Liver (tissue), 10 donors: ENCODE data around the gene NBPF26. TPM values are rescaled to one million over a fixed set of nuclear protein-coding genes. Genes with fewer than 3 reads are reported as not detected.
"Not testable (repeated sequence)": the region's sequence is repeated elsewhere in the genome, so short reads cannot be mapped to it uniquely, and the experiment has no call there.

ENCODE experiments used
- DNase-seq: peaks from one replicate; pipeline ENCODE4 v3.0.0-alpha.2; 2017; ENCODE audit warnings: low spot score
- H3K27ac ChIP-seq, 2 donors: one replicate each; pipeline ENCODE4 v1.7.0; 2013; ENCODE audit warnings: inconsistent platforms in 2 of 2, low read length in 2 of 2, control low read depth in 1 of 2, low read depth in 1 of 2, mild to moderate bottlenecking in 1 of 2
- H3K27me3 ChIP-seq, 4 donors: one replicate each; pipeline versions ENCODE4 v1.6.1 to v1.7.0; 2013; ENCODE audit warnings: low read length in 3 of 4, inconsistent platforms in 1 of 4, mild to moderate bottlenecking in 1 of 4, moderate library complexity in 1 of 4; ENCODE audit not compliant: control insufficient read depth in 4 of 4, insufficient read depth in 4 of 4
- H3K36me3 ChIP-seq, 4 donors: one replicate each; pipeline versions ENCODE4 v1.6.1 to v1.7.0; 2013; ENCODE audit warnings: low read length in 3 of 4, mild to moderate bottlenecking in 3 of 4, low read depth in 1 of 4, moderate library complexity in 1 of 4; ENCODE audit not compliant: control insufficient read depth in 4 of 4, insufficient read depth in 3 of 4
- H3K4me1 ChIP-seq, 4 donors: one replicate each; pipeline versions ENCODE4 v1.6.1 to v1.7.0; 2013; ENCODE audit warnings: low read length in 3 of 4, mild to moderate bottlenecking in 3 of 4, moderate library complexity in 1 of 4; ENCODE audit not compliant: control insufficient read depth in 4 of 4, insufficient read depth in 4 of 4
- H3K4me3 ChIP-seq, 3 donors: one replicate each; pipeline versions ENCODE4 v1.6.1 to v1.7.0; 2013; ENCODE audit warnings: low read length in 3 of 3, control low read depth in 1 of 3, low read depth in 1 of 3, mild to moderate bottlenecking in 1 of 3
- H3K9ac ChIP-seq, 2 donors: one replicate each; pipeline ENCODE4 v1.7.0; 2013; ENCODE audit warnings: low read length in 2 of 2, mild to moderate bottlenecking in 2 of 2, moderate library complexity in 2 of 2, control low read depth in 1 of 2, low read depth in 1 of 2
- H3K9me3 ChIP-seq, 4 donors: one replicate each; pipeline versions ENCODE4 v1.6.1 to v1.7.0; 2013; ENCODE audit warnings: low read length in 3 of 4; ENCODE audit not compliant: control insufficient read depth in 4 of 4
- WGBS: extraction: QIAGEN DNeasy Blood & Tissue Kit; methylation state at CpG from one replicate; pipeline ENCODE4 v1.1.7; 2013; 5-methylcytosine and 5-hydroxymethylcytosine counted together
- polyA plus RNA-seq, 2 donors: library from polyadenylated mRNA; stranded (reverse) in 1 of 2; unstranded in 1 of 2; fragments of 200-250 nt in 1 of 2; fragments of >200 nt in 1 of 2; fragmentation: Nextera tagmentation in 1 of 2; extraction: Ambion mirVana in 1 of 2; gene quantifications; one replicate each; pipeline versions ENCODE4 v1.2.1 to v1.2.3, GENCODE V29; 2013 to 2015
- small RNA-seq: library from RNA; depleted of rRNA; stranded (forward); fragments of <200 nt; gene quantifications from one replicate; pipeline ENCODE3, GENCODE V24; 2014
- total RNA-seq, 2 donors: library from RNA; depleted of rRNA; stranded (reverse); fragments of >200 nt; gene quantifications; one replicate each; pipeline ENCODE4 v1.2.3, GENCODE V29; 2014
- donor health status: healthy.
- donor health status: healthy.
- donor health status: healthy.
- donor health status: healthy.
- donor health status: healthy.

Gene NBPF26
- total and polyA plus RNA-seq, 4 donors: 2.5 to 31.3 (median 5.3) TPM

DNA sequence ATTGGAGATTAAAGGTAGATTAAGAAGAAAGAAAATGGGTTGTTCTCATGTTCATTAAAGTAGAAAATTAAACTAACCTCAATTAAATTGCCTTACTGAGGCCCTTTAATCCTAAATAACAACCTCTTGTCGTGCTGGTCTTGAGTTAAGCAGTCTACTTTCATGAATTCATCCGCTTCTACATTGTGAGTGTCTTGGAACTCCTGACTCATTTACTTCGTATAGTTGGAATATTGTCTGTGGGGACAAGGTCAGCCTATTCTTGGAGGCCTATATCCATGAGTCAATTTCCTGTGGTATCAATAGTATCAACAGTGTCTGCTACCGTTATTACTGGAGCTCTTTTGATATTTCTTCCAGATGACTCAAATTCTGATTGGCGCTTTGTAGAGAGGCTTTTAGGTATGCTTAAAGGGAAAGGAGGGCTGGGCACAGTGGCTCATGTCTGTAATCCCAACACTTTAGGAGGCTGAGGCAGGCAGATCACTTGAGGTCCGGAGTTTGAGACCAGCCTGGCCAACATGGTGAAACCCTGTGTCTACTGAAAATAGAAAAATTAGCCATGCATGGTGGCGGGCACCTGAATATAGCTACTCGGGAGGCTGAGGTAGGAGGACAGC is 136.0 kb downstream of the NBPF26 start:
- not testable (repeated sequence) for H3K4me3 ChIP-seq, H3K36me3 ChIP-seq, H3K9ac ChIP-seq, H3K9me3 ChIP-seq, H3K27me3 ChIP-seq, H3K4me1 ChIP-seq, H3K27ac ChIP-seq, DNase-seq
- 80% methylated on average over 3 of the region's 8 CpGs for WGBS

DNA sequence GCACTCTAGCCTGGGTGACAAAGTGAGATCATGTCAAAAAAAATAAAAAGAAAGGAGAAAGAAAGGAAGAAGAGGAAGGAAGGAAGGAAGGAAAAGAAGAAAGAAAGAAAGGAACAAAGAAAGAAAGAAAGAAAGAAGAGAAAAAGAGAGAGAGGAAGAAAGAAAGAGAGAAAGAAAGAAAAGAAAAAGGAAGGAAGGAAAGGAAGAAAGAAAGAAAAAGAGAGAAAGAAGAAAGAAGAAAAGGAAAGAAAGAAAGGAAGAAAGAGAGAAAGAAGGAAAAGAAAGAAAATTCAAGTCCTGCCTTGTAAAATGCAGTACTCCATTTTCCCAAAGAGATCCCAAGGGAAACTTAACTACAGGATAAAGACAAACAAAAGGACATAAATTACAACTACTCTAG is 154.5 kb downstream of the NBPF26 start:
- DNase-seq, H3K4me1 ChIP-seq, H3K9me3 ChIP-seq, H3K36me3 ChIP-seq, H3K9ac ChIP-seq, H3K27me3 ChIP-seq, H3K4me3 ChIP-seq, H3K27ac ChIP-seq: not testable (repeated sequence)

DNA sequence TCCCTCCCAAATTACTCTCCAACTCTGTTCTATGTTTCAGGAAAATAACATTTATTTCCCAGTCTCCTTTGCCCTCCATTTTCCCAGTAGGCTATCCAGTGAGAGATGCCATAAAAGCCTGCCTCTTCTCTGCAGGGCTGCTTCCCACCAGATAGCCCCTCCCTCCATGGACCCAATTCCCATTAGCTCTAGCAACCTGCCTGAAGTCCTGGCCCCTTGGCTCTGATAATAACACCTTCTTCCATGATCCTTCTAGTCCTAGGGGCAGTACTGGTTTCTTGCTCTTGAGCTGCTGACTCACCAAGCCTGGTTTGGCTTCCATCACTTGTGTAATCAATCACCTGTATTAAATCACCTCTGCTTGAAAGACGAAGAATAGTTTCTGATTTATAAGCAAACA is 156.3 kb downstream of the NBPF26 start:
- H3K4me3 ChIP-seq, H3K4me1 ChIP-seq, H3K27ac ChIP-seq, H3K27me3 ChIP-seq, H3K9me3 ChIP-seq, H3K9ac ChIP-seq, DNase-seq, H3K36me3 ChIP-seq: not testable (repeated sequence)
- 80% methylated on average over 1 of the region's 1 CpG for WGBS

DNA sequence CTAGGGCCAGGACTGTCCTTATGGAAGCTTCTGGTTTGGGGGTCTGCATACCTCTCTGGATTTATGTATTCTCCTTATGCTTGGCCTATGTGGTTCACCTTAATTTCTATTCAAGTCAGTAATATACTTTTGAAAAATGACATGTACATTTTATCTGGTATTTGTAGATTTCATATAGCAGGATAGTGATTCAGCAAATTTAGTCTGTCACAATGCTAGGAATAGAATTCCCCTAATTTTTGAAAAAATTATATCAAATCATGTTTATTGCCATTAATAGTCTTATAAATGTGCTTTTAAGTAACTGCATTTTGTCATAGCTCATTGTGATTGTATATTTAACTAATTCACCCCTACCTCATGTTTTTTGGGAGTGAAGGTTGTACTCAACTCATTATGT is 158.2 kb downstream of the NBPF26 start:
- H3K4me3 ChIP-seq, H3K27me3 ChIP-seq, H3K36me3 ChIP-seq, DNase-seq, H3K27ac ChIP-seq, H3K9me3 ChIP-seq, H3K9ac ChIP-seq, H3K4me1 ChIP-seq: not testable (repeated sequence)

Small RNA genes lying within 50 kb of the gene (small RNA-seq; reads per million reads assigned to genes)
- 2.3 reads per million, percentile 88 among the genes with 10 or more reads in this experiment for gene RNVU1-19

Other genes with a start within 250 kb of the NBPF26 start
- not detected for gene PPIAL4A, start 165.8 kb downstream of the NBPF26 start, total RNA-seq
- gene PPIAL4A, start 165.8 kb downstream of the NBPF26 start, polyA plus RNA-seq: not detected